K562 (cell line): ENCODE measurements around the gene DAD1. TPM values are rescaled to one million over a fixed set of nuclear protein-coding genes. Genes with fewer than 3 reads are reported as not detected.
A peak's percentile ranks its signal among the peaks of the same experiment; 100 is the strongest.

ENCODE experiments used
- ATAC-seq: fragments of 200-7000 bp; cut with Tn5 transposase; 3 replicates; pipeline ENCODE4 v1.9.1; 2020; ENCODE audit warnings: moderate library complexity
- BruUV-seq: library from RNA; stranded (reverse); fragments of 400-500 nt; replicated peaks from 2 replicates; lab custom pipeline; 2021; lab: Mats Ljungman, UMichigan
- CTCF ChIA-PET: fragments of 300-600 bp; formaldehyde crosslinking; extraction: SDS; loops from one replicate; lab custom pipeline; 2021; ENCODE audit warnings: low intra/inter-chr PET ratio; lab: Yijun Ruan, JAX
- POLR2A ChIA-PET: fragments of 300-600, 350-650 bp; sonication (Branson Sonifier 250); formaldehyde crosslinking; extraction: SDS; loops from one replicate; lab custom pipeline; 2021; ENCODE audit warnings: antibody characterized with exemption, inconsistent platforms; lab: Yijun Ruan, JAX
- DNase-seq, 4 experiments: peaks; one replicate each; pipeline versions ENCODE4 v3.0.0 to v3.0.0-alpha.2; 2011 to 2018; ENCODE audit warnings: low spot score in 3 of 4, mixed read lengths in 3 of 4; ENCODE audit errors: extremely low read depth in 1 of 4
- FAIRE-seq: peaks from 2 replicates; lab custom pipeline; 2011; peaks lifted over from hg19 to GRCh38; lab: Jason Lieb, UNC
- H2AFZ ChIP-seq: 2 replicates; pipeline ENCODE4 v1.6.0; 2011; ENCODE audit warnings: low read depth, low read length, control low read depth, inconsistent platforms
- H3K27ac ChIP-seq: fragments of 200-600 bp; 3 replicates; pipeline ENCODE4 v1.8.0; 2011; ENCODE audit warnings: low read depth, mild to moderate bottlenecking, control low read depth, inconsistent platforms, low read length, moderate library complexity, mixed read lengths; ENCODE audit errors: extremely low read depth
- H3K27me3 ChIP-seq, 2 experiments: fragments of 300-600 bp in 1 of 2; 2 replicates in 1 of 2; 3 replicates in 1 of 2; pipeline versions ENCODE4 v1.6.0 to v1.8.0; 2011; ENCODE audit warnings: inconsistent platforms in 2 of 2, low read length in 2 of 2, mild to moderate bottlenecking in 1 of 2, mixed read lengths in 1 of 2, moderate library complexity in 1 of 2; ENCODE audit not compliant: control insufficient read depth in 2 of 2, insufficient read depth in 2 of 2
- H3K36me3 ChIP-seq: fragments of 300-600 bp; 3 replicates; pipeline ENCODE4 v1.8.0; 2011; ENCODE audit warnings: mild to moderate bottlenecking, low read length, inconsistent platforms; ENCODE audit not compliant: control insufficient read depth, insufficient read depth
- H3K4me1 ChIP-seq, 2 experiments: fragments of 200-600 bp in 1 of 2; replicated peaks in 1 of 2; 2 replicates in 1 of 2; 3 replicates in 1 of 2; pipeline versions ENCODE4 v1.5.1 to v1.8.0; 2011; ENCODE audit warnings: inconsistent platforms in 2 of 2, low read length in 2 of 2, mild to moderate bottlenecking in 1 of 2, mixed read lengths in 1 of 2, moderate library complexity in 1 of 2; ENCODE audit not compliant: control insufficient read depth in 2 of 2, insufficient read depth in 2 of 2
- H3K4me2 ChIP-seq: 2 replicates; pipeline ENCODE4 v1.6.1; 2011; ENCODE audit warnings: low read length, control low read depth, inconsistent platforms, mixed read lengths; ENCODE audit not compliant: insufficient read depth
- H3K4me3 ChIP-seq: fragments of 200-600 bp; sonication (generic), shearing (Covaris generic); 2 replicates; pipeline ENCODE4 v1.5.1; 2016; ENCODE audit warnings: control low read depth, inconsistent platforms
- H3K79me2 ChIP-seq: fragments of 200-600 bp; 3 replicates; pipeline ENCODE4 v1.8.0; 2011; ENCODE audit warnings: low read length, inconsistent platforms; ENCODE audit not compliant: control insufficient read depth, insufficient read depth
- H3K9ac ChIP-seq, 2 experiments: 2 replicates each; pipeline versions ENCODE4 v1.6.0 to v1.6.1; 2011; ENCODE audit warnings: low read depth in 2 of 2, low read length in 2 of 2, control low read depth in 1 of 2, inconsistent platforms in 1 of 2, mild to moderate bottlenecking in 1 of 2, mixed read lengths in 1 of 2; ENCODE audit not compliant: insufficient read depth in 1 of 2
- H3K9me1 ChIP-seq: one replicate; pipeline ENCODE4 v1.6.0; 2011; ENCODE audit warnings: inconsistent platforms, mild to moderate bottlenecking, low read length, moderate library complexity; ENCODE audit not compliant: control insufficient read depth, insufficient read depth
- H3K9me3 ChIP-seq: replicated peaks from 2 replicates; pipeline ENCODE4 v1.5.1; 2011; ENCODE audit warnings: low read depth, low read length, inconsistent platforms; ENCODE audit not compliant: control insufficient read depth, insufficient read depth
- H4K20me1 ChIP-seq: replicated peaks from 2 replicates; pipeline ENCODE4 v1.6.1; 2011; ENCODE audit warnings: low read length, inconsistent platforms, mixed read lengths; ENCODE audit not compliant: control insufficient read depth, insufficient read depth
- FOSL1 ChIP-seq: fragments of 200-800 bp; sonication (Bioruptor generic); conservative IDR thresholded peaks from 2 replicates; pipeline ENCODE4 v1.6.1; 2016; ENCODE audit warnings: missing genetic modification characterization, missing compliant biosample characterization
- HNRNPL ChIP-seq: fragments of 200-400 bp; formaldehyde crosslinking; IDR thresholded peaks from 2 replicates; pipeline ENCODE4 v1.6.1; 2017; ENCODE audit warnings: low read depth, mild to moderate bottlenecking, low read length
- RBBP5 ChIP-seq: fragments of 200-600 bp; sonication (generic); IDR thresholded peaks from 2 replicates; pipeline ENCODE4 v1.6.1; 2012; ENCODE audit warnings: borderline replicate concordance, mild to moderate bottlenecking, low read length, control low read depth, inconsistent platforms; ENCODE audit not compliant: insufficient read depth, poor library complexity, severe bottlenecking
- TARDBP ChIP-seq: fragments of 450-650 bp; IDR thresholded peaks from 2 replicates; pipeline ENCODE4 v1.6.1; 2016
- TBP ChIP-seq: optimal IDR thresholded peaks from 2 replicates; pipeline ENCODE3; 2011; ENCODE audit warnings: low read depth, low read length, improper control_type of control experiment
- ZNF644 ChIP-seq: fragments of 200-800 bp; sonication (Bioruptor generic); IDR thresholded peaks from 2 replicates; pipeline ENCODE4 v1.6.1; 2016; ENCODE audit warnings: low read depth, missing genetic modification characterization, missing compliant biosample characterization
- ZSCAN29 ChIP-seq: fragments of 450-650 bp; IDR thresholded peaks from 2 replicates; pipeline ENCODE4 v1.6.1; 2017
- WGBS: fragments of 100-300 bp; shearing (Covaris generic); methylation state at CpG from one replicate; pipeline ENCODE4 v1.1.6; 2016; ENCODE audit warnings: low coverage, mixed read lengths; ENCODE audit not compliant: insufficient coverage; ENCODE audit errors: missing lambda C conversion rate; 5-methylcytosine and 5-hydroxymethylcytosine counted together
- in situ Hi-C: fragments of 300-500 bp; cut with MboI; formaldehyde crosslinking; loops from 4 replicates; pipeline ENCODE4 v1.15.0; 2018; ENCODE audit warnings: inconsistent platforms, mixed read lengths
- intact Hi-C: fragments of 100-400 bp; cut with micrococcal nuclease; formaldehyde crosslinking; loops from 2 replicates; pipeline ENCODE4 v1.14.2; 2022
- polyA plus RNA-seq, 8 experiments: library from polyadenylated mRNA; depleted of rRNA in 4 of 8; stranded (reverse) in 5 of 8; unstranded in 3 of 8; fragments of >200 nt; fragmentation: Nextera tagmentation in 2 of 8; fragmentation: Illumina TruSeq in 1 of 8; extraction: Ambion mirVana in 2 of 8; extraction: Trizol in 1 of 8; gene quantifications; 2 replicates each; pipeline versions ENCODE4 v1.2.1 to v1.2.3, GENCODE V29; 2011 to 2014; ENCODE audit warnings: inconsistent platforms in 1 of 8, missing spikeins in 1 of 8
- total RNA-seq, 7 experiments: library from RNA; depleted of rRNA in 6 of 7; stranded (reverse); fragments of >200 nt in 6 of 7; fragmentation: Illumina TruSeq in 2 of 7; extraction: Trizol in 2 of 7; gene quantifications; 2 replicates each; pipeline versions ENCODE4 v1.2.1 to v1.2.3, GENCODE V29; 2011 to 2021; ENCODE audit warnings: low replicate concordance in 1 of 7
- TF ChIP-seq, protein P1 (sequence below): IDR thresholded peaks from 2 replicates; pipeline ENCODE4 v1.6.1; 2016; ENCODE audit warnings: missing genetic modification characterization, missing compliant biosample characterization

DAD1 gene
- total and polyA plus RNA-seq, 9 of the 15 experiments (the other 6 are each of a cell fraction or from before 2014, with no cell fraction given), result 104 to 617 (median 222) TPM

- intact Hi-C loops, result no loop called here
- Histone ChIP-seq H3K27ac (no peak overlapping the region), H3K36me3 (peaks cover 34% of the 10 kb centered on the region; the same call in 2 of the 3 replicates), H2AFZ (no peak overlapping the region), H3K4me1 (peaks cover 14 to 22% of the 10 kb centered on the region in 2 experiments; a peak in 4 of 5 replicates), H3K4me3 (no peak overlapping the region), H3K9me1 (peaks cover 2% of the 10 kb centered on the region), H3K27me3 (no peaks in the 10 kb centered on the region), H4K20me1 (no peaks in the 10 kb centered on the region), H3K9me3 (no peaks in the 10 kb centered on the region), H3K9ac (no peak overlapping the region), H3K4me2 (no peak overlapping the region), H3K79me2 (peaks cover 14% of the 10 kb centered on the region)
- BruUV-seq, result no TSS peak
- WGBS, result 83% methylated on average over 2 of the region's 2 CpGs
- no peak for DNase-seq
- TF ChIP-seq ZSCAN29, result no peak
- POLR2A ChIA-PET, result interaction anchor here (2.0 kb wide), 1 partner anchor 8 kb away, joined by 8 read pairs; no protein-coding TSS in a partner anchor
- in situ Hi-C loops, result no loop called here
- ATAC-seq, result no peak
- CTCF ChIA-PET, result interaction anchor here (0.6 kb wide), 1 partner anchor 42 kb away, joined by 4 read pairs; no protein-coding TSS in a partner anchor
- no peak for FAIRE-seq
These were observed 12.4 kb upstream of the DAD1 start for GRCh38 chr14:22601456-22601855.

DNA sequence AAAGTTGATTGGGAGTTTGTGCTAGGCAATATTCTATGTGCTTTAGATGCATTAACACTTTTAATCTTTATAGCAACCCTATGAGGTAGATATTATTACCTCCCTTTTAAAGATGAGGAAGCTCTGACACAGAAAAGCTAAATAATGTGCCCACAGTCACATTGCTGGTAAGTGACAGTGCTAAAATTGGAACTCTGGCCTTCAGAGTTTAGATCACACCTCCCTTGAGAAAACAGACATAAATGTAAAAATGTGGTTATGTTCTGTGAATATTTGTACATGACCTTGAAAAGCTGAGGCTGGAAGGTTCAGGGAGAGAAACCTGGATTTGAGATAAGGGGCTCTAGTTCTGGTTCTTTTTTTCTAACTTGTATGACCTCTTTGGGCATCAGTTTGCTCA is 11.0 kb upstream of the DAD1 start:
- H3K4me2 ChIP-seq, result peak overlapping the region; percentile 87; the same call in 1 of the 2 replicates
- ChIA-PET CTCF (no interaction called here), POLR2A (no interaction called here)
- H3K4me1 ChIP-seq, result peaks cover 14 to 30% of the 10 kb centered on the region in 2 experiments; a peak in 4 of 5 replicates
- BruUV-seq, result no TSS peak
- intact Hi-C loops, result no loop called here
- H3K27ac ChIP-seq, result no peak overlapping the region
- in situ Hi-C loops, result no loop called here
- no peaks in the 10 kb centered on the region for H4K20me1 ChIP-seq
- ATAC-seq, result no peak
- H3K9ac ChIP-seq, result peak overlapping the region in 1 of 2 experiments; percentile 68; a peak in 1 of 4 replicates
- peaks cover 2% of the 10 kb centered on the region for H3K9me1 ChIP-seq
- peaks cover 14% of the 10 kb centered on the region for H3K79me2 ChIP-seq
- no peaks in the 10 kb centered on the region for H3K9me3 ChIP-seq
- no peaks in the 10 kb centered on the region for H3K27me3 ChIP-seq
- peaks cover 21% of the 10 kb centered on the region; the same call in 2 of the 3 replicates for H3K36me3 ChIP-seq
- no peak overlapping the region for H2AFZ ChIP-seq
- FAIRE-seq, result no peak
- DNase-seq, result no peak
- no peak overlapping the region for H3K4me3 ChIP-seq
- TF ChIP-seq TBP (no peak), RBBP5 (no peak), TARDBP (no peak), HNRNPL (no peak), ZNF644 (tag) (no peak), FOSL1 (no peak)
- TF ChIP-seq, protein P1, sequence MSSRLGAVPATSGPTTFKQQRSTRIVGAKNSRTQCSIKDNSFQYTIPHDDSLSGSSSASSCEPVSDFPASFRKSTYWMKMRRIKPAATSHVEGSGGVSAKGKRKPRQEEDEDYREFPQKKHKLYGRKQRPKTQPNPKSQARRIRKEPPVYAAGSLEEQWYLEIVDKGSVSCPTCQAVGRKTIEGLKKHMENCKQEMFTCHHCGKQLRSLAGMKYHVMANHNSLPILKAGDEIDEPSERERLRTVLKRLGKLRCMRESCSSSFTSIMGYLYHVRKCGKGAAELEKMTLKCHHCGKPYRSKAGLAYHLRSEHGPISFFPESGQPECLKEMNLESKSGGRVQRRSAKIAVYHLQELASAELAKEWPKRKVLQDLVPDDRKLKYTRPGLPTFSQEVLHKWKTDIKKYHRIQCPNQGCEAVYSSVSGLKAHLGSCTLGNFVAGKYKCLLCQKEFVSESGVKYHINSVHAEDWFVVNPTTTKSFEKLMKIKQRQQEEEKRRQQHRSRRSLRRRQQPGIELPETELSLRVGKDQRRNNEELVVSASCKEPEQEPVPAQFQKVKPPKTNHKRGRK (tag), result no peak
